C4-2B (cell line): ENCODE measurements around the gene ADGRA1.

Experiments
- ZFX ChIP-seq: fragments of 450-650 bp; IDR thresholded peaks from 2 replicates; pipeline ENCODE4 v1.6.1; 2017
- TF ChIP-seq, protein P1 (sequence below): fragments of 450-650 bp; conservative IDR thresholded peaks from 2 replicates; pipeline ENCODE4 v1.5.1; 2017; ENCODE audit warnings: mild to moderate bottlenecking

DNA sequence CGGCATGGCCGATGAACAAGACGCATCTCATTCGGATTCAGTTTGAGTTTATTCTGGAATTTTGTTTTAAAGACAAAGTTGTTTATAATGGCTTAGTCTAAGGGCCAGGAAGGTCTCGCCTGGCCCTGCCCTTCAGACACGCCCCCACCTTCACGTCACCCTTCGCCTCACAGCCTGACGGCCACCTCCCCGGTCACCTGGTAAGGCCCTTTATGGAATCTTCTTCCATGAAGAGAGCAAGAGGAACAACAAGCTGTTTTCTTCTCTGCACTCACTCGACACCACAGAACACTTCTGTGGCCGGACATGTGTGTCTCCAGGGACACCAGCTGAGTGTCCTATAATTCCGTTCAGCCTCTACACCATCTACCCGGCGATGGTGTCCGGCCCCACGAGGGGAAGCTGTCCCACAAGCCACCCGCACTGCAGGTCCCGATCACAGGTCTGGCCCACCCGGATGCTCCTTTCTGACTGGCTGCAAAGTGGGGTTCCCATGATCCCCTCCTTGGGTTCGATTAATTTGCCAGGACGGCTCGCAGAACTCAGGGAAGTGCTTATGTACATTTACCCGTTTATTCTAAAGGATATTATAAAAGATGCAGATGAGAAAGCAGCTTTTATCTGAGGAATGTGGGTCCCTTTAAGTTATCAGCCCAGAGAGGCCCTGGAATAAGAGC, 54.9 kb downstream of the ADGRA1 start:
- TF ChIP-seq, protein P1, sequence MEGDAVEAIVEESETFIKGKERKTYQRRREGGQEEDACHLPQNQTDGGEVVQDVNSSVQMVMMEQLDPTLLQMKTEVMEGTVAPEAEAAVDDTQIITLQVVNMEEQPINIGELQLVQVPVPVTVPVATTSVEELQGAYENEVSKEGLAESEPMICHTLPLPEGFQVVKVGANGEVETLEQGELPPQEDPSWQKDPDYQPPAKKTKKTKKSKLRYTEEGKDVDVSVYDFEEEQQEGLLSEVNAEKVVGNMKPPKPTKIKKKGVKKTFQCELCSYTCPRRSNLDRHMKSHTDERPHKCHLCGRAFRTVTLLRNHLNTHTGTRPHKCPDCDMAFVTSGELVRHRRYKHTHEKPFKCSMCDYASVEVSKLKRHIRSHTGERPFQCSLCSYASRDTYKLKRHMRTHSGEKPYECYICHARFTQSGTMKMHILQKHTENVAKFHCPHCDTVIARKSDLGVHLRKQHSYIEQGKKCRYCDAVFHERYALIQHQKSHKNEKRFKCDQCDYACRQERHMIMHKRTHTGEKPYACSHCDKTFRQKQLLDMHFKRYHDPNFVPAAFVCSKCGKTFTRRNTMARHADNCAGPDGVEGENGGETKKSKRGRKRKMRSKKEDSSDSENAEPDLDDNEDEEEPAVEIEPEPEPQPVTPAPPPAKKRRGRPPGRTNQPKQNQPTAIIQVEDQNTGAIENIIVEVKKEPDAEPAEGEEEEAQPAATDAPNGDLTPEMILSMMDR = no peak
- no peak for TF ChIP-seq ZFX
